SK-N-SH (cell line): ENCODE results near the gene FAM20C. TPM values are rescaled to one million over a fixed set of nuclear protein-coding genes. Genes with fewer than 3 reads are reported as not detected.

Source experiments
- CTCF ChIA-PET: fragments of 300-600, 350-600 bp; formaldehyde crosslinking; extraction: SDS; loops from one replicate; lab custom pipeline; 2021; lab: Yijun Ruan, JAX
- POLR2A ChIA-PET: fragments of 350-600 bp; sonication (Branson Sonifier 250); formaldehyde crosslinking; extraction: SDS; loops from one replicate; lab custom pipeline; 2020; ENCODE audit warnings: antibody characterized with exemption, inconsistent platforms; lab: Yijun Ruan, JAX
- DNase-seq: peaks from one replicate; pipeline ENCODE4 v3.0.0; 2012
- H2AFZ ChIP-seq: fragments of 200-600 bp; sonication (generic); 2 replicates; pipeline ENCODE4 v1.8.1; 2016; ENCODE audit warnings: antibody characterized with exemption, mild to moderate bottlenecking, low read depth
- H3F3A ChIP-seq: fragments of 200-600 bp; sonication (generic); replicated peaks from 2 replicates; pipeline ENCODE3; 2016; ENCODE audit warnings: antibody characterized with exemption, mild to moderate bottlenecking; ENCODE audit not compliant: insufficient read depth
- H3K27ac ChIP-seq, 2 experiments: fragments of 200-500 bp in 1 of 2; fragments of 200-600 bp in 1 of 2; sonication (Bioruptor generic) in 1 of 2; sonication (generic), shearing (Covaris generic) in 1 of 2; 2 replicates each; pipeline versions ENCODE4 v1.5.1 to v1.6.1; 2014 to 2016; ENCODE audit warnings: low read depth in 2 of 2, inconsistent platforms in 1 of 2, low read length in 1 of 2, mild to moderate bottlenecking in 1 of 2, mixed read lengths in 1 of 2
- H3K27me3 ChIP-seq: fragments of 200-600 bp; sonication (generic), shearing (Covaris generic); 2 replicates; pipeline ENCODE4 v1.6.1; 2016; ENCODE audit warnings: mixed run types; ENCODE audit not compliant: insufficient read depth
- H3K36me3 ChIP-seq, 2 experiments: fragments of 200-500 bp in 1 of 2; fragments of 200-600 bp in 1 of 2; sonication (Bioruptor generic) in 1 of 2; sonication (generic) in 1 of 2; replicated peaks in 1 of 2; 2 replicates each; pipeline versions ENCODE3 to v1.5.1; 2014 to 2016; ENCODE audit warnings: low read length in 1 of 2, mild to moderate bottlenecking in 1 of 2; ENCODE audit not compliant: insufficient read depth in 2 of 2, control insufficient read depth in 1 of 2
- H3K4me1 ChIP-seq, 2 experiments: fragments of 200-500 bp in 1 of 2; fragments of 200-600 bp in 1 of 2; sonication (Bioruptor generic) in 1 of 2; sonication (generic), shearing (Covaris generic) in 1 of 2; 2 replicates each; pipeline versions ENCODE4 v1.5.1 to v1.6.1; 2014 to 2016; ENCODE audit warnings: low read depth in 1 of 2, low read length in 1 of 2, mixed run types in 1 of 2; ENCODE audit not compliant: insufficient read depth in 2 of 2, control insufficient read depth in 1 of 2
- H3K4me2 ChIP-seq: fragments of 200-600 bp; sonication (generic), shearing (Covaris generic); 2 replicates; pipeline ENCODE4 v1.6.1; 2017; ENCODE audit warnings: mixed run types
- H3K4me3 ChIP-seq, 2 experiments: fragments of 200-500 bp in 1 of 2; fragments of 200-600 bp in 1 of 2; sonication (Bioruptor generic) in 1 of 2; sonication (generic), shearing (Covaris generic) in 1 of 2; 2 replicates each; pipeline versions ENCODE4 v1.5.1 to v1.8.1; 2014 to 2016; ENCODE audit warnings: low read depth in 2 of 2, inconsistent platforms in 1 of 2, low read length in 1 of 2, mild to moderate bottlenecking in 1 of 2, mixed read lengths in 1 of 2, moderate library complexity in 1 of 2
- H3K79me2 ChIP-seq: fragments of 200-600 bp; sonication (generic); 2 replicates; pipeline ENCODE4 v1.8.1; 2017; ENCODE audit warnings: mild to moderate bottlenecking; ENCODE audit not compliant: insufficient read depth
- H3K9ac ChIP-seq: fragments of 200-600 bp; sonication (generic); 2 replicates; pipeline ENCODE4 v1.6.1; 2017; ENCODE audit warnings: mixed run types
- H3K9me2 ChIP-seq: fragments of 200-600 bp; sonication (generic); 2 replicates; pipeline ENCODE4 v1.6.1; 2017; ENCODE audit warnings: mixed run types
- H3K9me3 ChIP-seq: fragments of 200-600 bp; sonication (generic); 2 replicates; pipeline ENCODE4 v1.6.1; 2017; ENCODE audit warnings: mixed run types, mild to moderate bottlenecking, moderate library complexity
- H4K20me1 ChIP-seq: fragments of 200-600 bp; sonication (generic); 2 replicates; pipeline ENCODE4 v1.6.1; 2017; ENCODE audit warnings: mild to moderate bottlenecking, mixed run types; ENCODE audit not compliant: insufficient read depth
- CHD2 ChIP-seq: fragments of 150-350 bp; IDR thresholded peaks from 2 replicates; pipeline ENCODE4 v1.6.1; 2018; ENCODE audit warnings: low read length; ENCODE audit not compliant: partially characterized antibody
- CTCF ChIP-seq: fragments of 200-600 bp; sonication (generic); IDR thresholded peaks from 2 replicates; pipeline ENCODE4 v1.6.1; 2017; ENCODE audit warnings: antibody characterized with exemption, mild to moderate bottlenecking, moderate library complexity
- EP300 ChIP-seq, 2 experiments: IDR thresholded peaks; 2 replicates each; pipeline versions ENCODE4 v1.4.0 to v1.6.1; 2012; ENCODE audit warnings: borderline replicate concordance in 1 of 2, low read depth in 1 of 2, low read length in 1 of 2
- EZH2phosphoT487 ChIP-seq: fragments of 200-600 bp; sonication (generic); IDR thresholded peaks from 2 replicates; pipeline ENCODE4 v1.6.1; 2017; ENCODE audit warnings: low read depth, mixed run types, mild to moderate bottlenecking, antibody characterized with exemption, moderate library complexity, borderline replicate concordance
- FOSL2 ChIP-seq: IDR thresholded peaks from 2 replicates; pipeline ENCODE4 v1.4.0; 2012; ENCODE audit warnings: low read depth, mild to moderate bottlenecking, moderate library complexity, borderline replicate concordance
- FOXJ3 ChIP-seq: sonication (generic); formaldehyde crosslinking; IDR thresholded peaks from 2 replicates; pipeline ENCODE4 v1.5.1; 2020; ENCODE audit warnings: mild to moderate bottlenecking, missing genetic modification reagents
- GABPA ChIP-seq: IDR thresholded peaks from 2 replicates; pipeline ENCODE4 v1.4.0; 2012; ENCODE audit warnings: low read depth, mild to moderate bottlenecking
- IRF3 ChIP-seq: fragments of 150-350 bp; IDR thresholded peaks from 2 replicates; pipeline ENCODE4 v1.6.1; 2016; ENCODE audit warnings: mild to moderate bottlenecking, low read depth, low read length
- JUND ChIP-seq: IDR thresholded peaks from 2 replicates; pipeline ENCODE4 v1.4.0; 2012
- MEF2A ChIP-seq: IDR thresholded peaks from 2 replicates; pipeline ENCODE4 v1.4.0; 2012; ENCODE audit warnings: low read depth, borderline replicate concordance
- NRF1 ChIP-seq: IDR thresholded peaks from 2 replicates; pipeline ENCODE4 v1.6.1; 2012; ENCODE audit warnings: low read depth, mild to moderate bottlenecking, low read length
- POLR2AphosphoS5 ChIP-seq: IDR thresholded peaks from 2 replicates; pipeline ENCODE4 v1.6.1; 2012; ENCODE audit warnings: low read depth, low read length
- RAD21 ChIP-seq: IDR thresholded peaks from 2 replicates; pipeline ENCODE4 v1.6.1; 2012; ENCODE audit warnings: mild to moderate bottlenecking, low read length
- RXRA ChIP-seq: IDR thresholded peaks from 2 replicates; pipeline ENCODE4 v1.4.0; 2012; ENCODE audit warnings: low read depth, mild to moderate bottlenecking, borderline replicate concordance
- SIN3A ChIP-seq: IDR thresholded peaks from 2 replicates; pipeline ENCODE4 v1.6.1; 2012; ENCODE audit warnings: low read depth, mild to moderate bottlenecking, low read length, moderate library complexity, borderline replicate concordance
- TCF12 ChIP-seq: IDR thresholded peaks from 2 replicates; pipeline ENCODE4 v1.4.0; 2012
- TEAD4 ChIP-seq: IDR thresholded peaks from 2 replicates; pipeline ENCODE4 v1.4.0; 2012; ENCODE audit warnings: mild to moderate bottlenecking, borderline replicate concordance; ENCODE audit not compliant: insufficient read depth
- USF1 ChIP-seq: IDR thresholded peaks from 2 replicates; pipeline ENCODE4 v1.4.0; 2012; ENCODE audit warnings: low read depth, borderline replicate concordance
- WGBS: methylation state at CpG from one replicate; pipeline ENCODE4 v1.1.6; 2017; ENCODE audit warnings: low lambda C conversion rate; 5-methylcytosine and 5-hydroxymethylcytosine counted together
- polyA plus RNA-seq, 3 experiments: library from polyadenylated mRNA; depleted of rRNA; stranded (reverse); fragments of >200 nt; gene quantifications; 2 replicates each; pipeline ENCODE4 v1.2.3, GENCODE V29; 2012
- TF ChIP-seq, protein P1 (sequence below): IDR thresholded peaks from 2 replicates; pipeline ENCODE4 v1.4.0; 2012; ENCODE audit warnings: low read depth
- TF ChIP-seq, protein P2 (sequence below): IDR thresholded peaks from 2 replicates; pipeline ENCODE4; 2012

Gene FAM20C
- polyA plus RNA-seq, 1 of the 3 experiments (the other 2 are of a cell fraction), result 12.7 TPM

DNA sequence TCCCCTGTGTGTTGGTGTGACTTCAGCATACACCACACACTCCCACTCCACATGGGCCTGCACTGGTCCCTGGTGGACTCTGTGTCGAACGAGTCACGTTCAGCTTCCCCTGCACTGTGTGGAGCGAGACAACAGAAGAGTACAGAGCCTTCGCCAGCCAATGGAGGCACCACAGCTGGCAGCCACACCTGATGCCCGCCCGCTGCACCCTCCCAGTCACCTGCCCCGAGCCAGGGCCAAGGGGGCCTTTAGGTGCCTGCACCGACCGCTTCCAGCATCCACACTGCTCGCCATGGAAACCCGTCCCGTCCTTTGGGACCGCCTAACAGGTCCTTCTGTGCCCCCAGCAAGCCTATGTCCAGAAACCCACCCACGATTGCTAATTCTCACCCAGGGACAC is 106.8 kb downstream of the FAM20C start:
- Histone ChIP-seq H2AFZ (no peak overlapping the region), H3K4me1 (no peaks in the 10 kb centered on the region), H3K9me3 (no peaks in the 10 kb centered on the region), H3K79me2 (no peaks in the 10 kb centered on the region), H3K9ac (no peak overlapping the region), H3K27me3 (peaks cover 39% of the 10 kb centered on the region), H3K4me2 (no peak overlapping the region), H3K27ac (no peak overlapping the region), H3K9me2 (no peaks in the 10 kb centered on the region), H3K36me3 (no peaks in the 10 kb centered on the region), H3K4me3 (no peak overlapping the region), H4K20me1 (0 out of 2 replicates have a peak, but pooled peaks cover 3% of the 10 kb centered on the region), H3F3A (no peaks in the 10 kb centered on the region)
- DNase-seq, result no peak
- ChIA-PET POLR2A (no interaction called here), CTCF (interaction anchor here (0.5 kb wide), 1 partner anchor 367 kb away, joined by 3 read pairs; no protein-coding TSS in a partner anchor)
- no peak for TF ChIP-seq FOSL2
- TF ChIP-seq FOXJ3, result no peak
- no peak for TF ChIP-seq CHD2
- TF ChIP-seq EP300 (IDR thresholded peaks at IDR 0.05; ENCODE audit: borderline replicate concordance in 1 of 2, low read depth in 1 of 2, low read length in 1 of 2), result no peak
- TF ChIP-seq, protein P1, sequence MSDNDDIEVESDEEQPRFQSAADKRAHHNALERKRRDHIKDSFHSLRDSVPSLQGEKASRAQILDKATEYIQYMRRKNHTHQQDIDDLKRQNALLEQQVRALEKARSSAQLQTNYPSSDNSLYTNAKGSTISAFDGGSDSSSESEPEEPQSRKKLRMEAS, result no peak
- TF ChIP-seq GABPA, result no peak
- TF ChIP-seq NRF1, result no peak
- TF ChIP-seq RAD21, result no peak
- TF ChIP-seq EZH2phosphoT487, result no peak
- TF ChIP-seq, protein P2, sequence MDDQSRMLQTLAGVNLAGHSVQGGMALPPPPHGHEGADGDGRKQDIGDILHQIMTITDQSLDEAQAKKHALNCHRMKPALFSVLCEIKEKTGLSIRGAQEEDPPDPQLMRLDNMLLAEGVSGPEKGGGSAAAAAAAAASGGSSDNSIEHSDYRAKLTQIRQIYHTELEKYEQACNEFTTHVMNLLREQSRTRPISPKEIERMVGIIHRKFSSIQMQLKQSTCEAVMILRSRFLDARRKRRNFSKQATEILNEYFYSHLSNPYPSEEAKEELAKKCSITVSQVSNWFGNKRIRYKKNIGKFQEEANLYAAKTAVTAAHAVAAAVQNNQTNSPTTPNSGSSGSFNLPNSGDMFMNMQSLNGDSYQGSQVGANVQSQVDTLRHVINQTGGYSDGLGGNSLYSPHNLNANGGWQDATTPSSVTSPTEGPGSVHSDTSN, result no peak
- no peak for TF ChIP-seq USF1
- no peak for TF ChIP-seq RXRA
- no peak for TF ChIP-seq JUND
- no peak for TF ChIP-seq CTCF
- 81% methylated on average over 12 of the region's 15 CpGs for WGBS

- ChIA-PET CTCF (no interaction called here), POLR2A (no interaction called here)
- H3K4me2 ChIP-seq, result no peak overlapping the region
- H4K20me1 ChIP-seq, result 0 out of 2 replicates have a peak, but pooled peaks cover 3% of the 10 kb centered on the region
- no peak overlapping the region for H2AFZ ChIP-seq
- no peaks in the 10 kb centered on the region for H3K9me2 ChIP-seq
- TF ChIP-seq CHD2, result no peak
- no peak for TF ChIP-seq POLR2AphosphoS5
- TF ChIP-seq, protein P1, result no peak
- TF ChIP-seq MEF2A, result no peak
- no peak for TF ChIP-seq TEAD4
- no peak for TF ChIP-seq EP300 (IDR thresholded peaks at IDR 0.05; ENCODE audit: borderline replicate concordance in 1 of 2, low read depth in 1 of 2, low read length in 1 of 2)
- no peak for TF ChIP-seq TCF12
- TF ChIP-seq SIN3A, result no peak
- TF ChIP-seq GABPA, result no peak
- TF ChIP-seq EZH2phosphoT487, result no peak
- no peak for TF ChIP-seq IRF3
- DNase-seq, result no peak
- H3F3A ChIP-seq, result no peaks in the 10 kb centered on the region
- H3K79me2 ChIP-seq, result no peaks in the 10 kb centered on the region
- no peak overlapping the region for H3K9ac ChIP-seq
- H3K27me3 ChIP-seq, result peaks cover 35% of the 10 kb centered on the region
- no peaks in the 10 kb centered on the region for H3K36me3 ChIP-seq
- H3K4me3 ChIP-seq, result no peak overlapping the region
- no peaks in the 10 kb centered on the region for H3K9me3 ChIP-seq
- no peaks in the 10 kb centered on the region for H3K4me1 ChIP-seq
- no peak overlapping the region for H3K27ac ChIP-seq
- WGBS, result 74% methylated on average over 16 of the region's 16 CpGs
Observed at GRCh38 chr7:299628-300027, 107.3 kb downstream of the FAM20C start.
